ENCODE data around the gene GMDS.

DNA sequence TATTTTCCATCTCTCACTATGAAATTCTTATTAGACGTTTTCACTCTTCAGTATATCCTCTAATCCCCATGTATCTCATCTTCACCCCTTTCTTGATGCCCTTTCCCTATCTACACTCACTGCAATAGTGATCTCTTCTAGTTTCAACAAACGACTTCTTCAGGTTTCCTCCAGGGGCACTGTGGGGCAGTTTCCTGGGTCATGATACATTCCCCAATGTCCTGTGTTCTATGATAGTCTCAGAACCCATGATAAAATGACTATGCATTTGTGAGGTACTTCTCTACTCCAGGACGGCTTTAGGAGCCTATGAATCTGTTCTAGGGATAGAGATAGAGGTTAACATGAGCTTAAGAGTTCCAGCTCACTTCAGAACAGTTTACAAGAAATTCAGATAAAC, 452.4 kb downstream of the GMDS start:
- TF ChIP-seq CTCF (IDR thresholded peaks at IDR 0.05; ENCODE audit: extremely low read depth in 1 of 2, insufficient read depth in 1 of 2, low read depth in 1 of 2, low read length in 2 of 2) (peak; percentile 11 to 33), GATA2 (IDR thresholded peaks at IDR 0.05; ENCODE audit: insufficient read depth, insufficient read length, low read depth, low read length) (no peak), MAX (IDR thresholded peaks at IDR 0.05; ENCODE audit: insufficient read depth, insufficient read length) (no peak), MYC (IDR thresholded peaks at IDR 0.05; ENCODE audit: low read depth, low read length) (no peak), EZH2 (IDR thresholded peaks at IDR 0.05; ENCODE audit: borderline replicate concordance, low read depth, low read length, severe bottlenecking) (no peak), POLR2AphosphoS5 (IDR thresholded peaks at IDR 0.05; ENCODE audit: insufficient read depth, low read depth, low read length) (no peak)

Data from endothelial cell of umbilical vein (primary cell).